Measurements from ENCODE around the gene FAM217A.

FAM217A gene

GRCh38 chr6:4021854-4022695, 56.9 kb downstream of the FAM217A start:
- H3K4me3 ChIP-seq (ENCODE audit: low read depth, low read length) = peak overlapping the region; percentile 97
- ChIA-PET CTCF (interaction anchor here (0.7 to 4.4 kb wide), 21 partner anchors 8 to 952 kb away, joined by 3 to 16 read pairs (median 5); no protein-coding TSS in a partner anchor), POLR2A (interaction anchor here (0.6 to 1.1 kb wide), 2 partner anchors 110 to 763 kb away, joined by 3 read pairs; no protein-coding TSS in a partner anchor)
- DNase-seq (ENCODE audit: low read depth, low spot score) = no peak
- TF ChIP-seq, protein P1, sequence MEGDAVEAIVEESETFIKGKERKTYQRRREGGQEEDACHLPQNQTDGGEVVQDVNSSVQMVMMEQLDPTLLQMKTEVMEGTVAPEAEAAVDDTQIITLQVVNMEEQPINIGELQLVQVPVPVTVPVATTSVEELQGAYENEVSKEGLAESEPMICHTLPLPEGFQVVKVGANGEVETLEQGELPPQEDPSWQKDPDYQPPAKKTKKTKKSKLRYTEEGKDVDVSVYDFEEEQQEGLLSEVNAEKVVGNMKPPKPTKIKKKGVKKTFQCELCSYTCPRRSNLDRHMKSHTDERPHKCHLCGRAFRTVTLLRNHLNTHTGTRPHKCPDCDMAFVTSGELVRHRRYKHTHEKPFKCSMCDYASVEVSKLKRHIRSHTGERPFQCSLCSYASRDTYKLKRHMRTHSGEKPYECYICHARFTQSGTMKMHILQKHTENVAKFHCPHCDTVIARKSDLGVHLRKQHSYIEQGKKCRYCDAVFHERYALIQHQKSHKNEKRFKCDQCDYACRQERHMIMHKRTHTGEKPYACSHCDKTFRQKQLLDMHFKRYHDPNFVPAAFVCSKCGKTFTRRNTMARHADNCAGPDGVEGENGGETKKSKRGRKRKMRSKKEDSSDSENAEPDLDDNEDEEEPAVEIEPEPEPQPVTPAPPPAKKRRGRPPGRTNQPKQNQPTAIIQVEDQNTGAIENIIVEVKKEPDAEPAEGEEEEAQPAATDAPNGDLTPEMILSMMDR (IDR thresholded peaks at IDR 0.05; ENCODE audit: insufficient read depth, low read length, missing control alignments) = no peak

DNA sequence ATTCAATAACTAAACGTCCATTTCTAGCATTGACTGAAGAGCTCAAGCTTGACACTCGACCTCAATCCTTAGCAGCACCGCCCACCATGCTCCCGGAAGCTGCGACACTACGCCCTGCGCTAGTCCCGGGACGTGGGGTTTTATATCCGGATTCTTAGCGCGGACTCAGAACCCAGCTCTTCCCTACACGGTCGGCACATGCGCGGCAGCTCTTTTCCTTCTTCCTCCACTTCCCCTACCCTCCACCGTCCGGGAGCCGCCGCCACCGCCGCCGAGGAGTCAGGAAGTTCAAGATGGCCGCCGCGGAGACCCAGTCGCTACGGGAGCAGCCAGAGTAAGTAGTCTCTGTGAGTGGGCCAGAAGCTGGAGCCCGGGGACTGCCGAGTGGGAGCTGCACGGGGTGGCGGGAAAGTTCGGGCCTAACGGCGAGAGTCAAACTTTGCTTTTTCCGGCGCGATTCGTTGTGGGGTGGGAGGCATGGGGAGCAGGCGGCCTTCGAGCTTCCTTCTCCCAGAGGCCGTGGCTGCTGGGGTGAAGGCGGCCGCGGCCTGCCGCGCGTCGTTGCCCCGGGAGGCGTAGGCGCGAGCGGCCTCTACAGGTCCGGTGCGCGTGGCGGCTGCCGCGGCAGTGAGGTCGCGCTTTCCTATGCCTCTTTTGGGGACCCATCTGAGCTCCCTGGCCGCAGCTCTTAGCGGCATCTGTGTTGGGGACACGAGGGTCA, 57.6 kb downstream of the FAM217A start:
- CTCF ChIA-PET = interaction anchor here (0.7 to 4.4 kb wide), 22 partner anchors 9 to 953 kb away, joined by 3 to 16 read pairs (median 5); no protein-coding TSS in a partner anchor

DNA sequence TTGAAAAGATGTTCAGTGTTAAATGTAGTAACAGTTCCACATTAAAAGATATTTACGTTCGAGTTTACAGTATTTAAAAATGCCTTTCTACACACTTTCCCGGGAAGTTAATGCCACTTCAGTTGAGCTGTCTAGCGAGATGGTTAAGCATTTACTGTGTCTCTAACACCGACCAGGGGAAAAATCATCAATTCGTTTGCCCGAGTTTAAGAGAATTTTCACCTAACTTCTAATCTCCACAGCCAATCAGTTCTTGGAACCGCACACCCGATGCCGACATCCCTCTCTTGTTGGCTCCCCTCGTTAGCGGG, 58.2 kb downstream of the FAM217A start:
- POLR2A ChIA-PET = interaction anchor here (0.5 to 1.1 kb wide), 3 partner anchors 38 to 761 kb away, joined by 3 read pairs; no protein-coding TSS in a partner anchor
- CTCF ChIA-PET = interaction anchor here (0.8 to 4.4 kb wide), 16 partner anchors 8 to 191 kb away, joined by 3 to 16 read pairs (median 6); no protein-coding TSS in a partner anchor
- H3K4me3 ChIP-seq (ENCODE audit: low read depth, low read length) = peak overlapping the region; percentile 97
- no peak for DNase-seq (ENCODE audit: low read depth, low spot score)
- TF ChIP-seq, protein P1 (IDR thresholded peaks at IDR 0.05; ENCODE audit: insufficient read depth, low read length, missing control alignments) = no peak

More for the DNA sequence above, 57.6 kb downstream of the FAM217A start:
- TF ChIP-seq, protein P1 (IDR thresholded peaks at IDR 0.05; ENCODE audit: insufficient read depth, low read length, missing control alignments) = peak; percentile 46
- POLR2A ChIA-PET = interaction anchor here (0.5 to 1.1 kb wide), 5 partner anchors 38 to 1034 kb away, joined by 3 read pairs; no protein-coding TSS in a partner anchor
- peak; percentile 71 for DNase-seq (ENCODE audit: low read depth, low spot score)
- peak overlapping the region; percentile 97 for H3K4me3 ChIP-seq (ENCODE audit: low read depth, low read length)

GRCh38 chr6:4018924-4019236, 60.1 kb downstream of the FAM217A start:
- ChIA-PET POLR2A (interaction anchor here (1.0 kb wide), 1 partner anchor 269 kb away, joined by 3 read pairs; no protein-coding TSS in a partner anchor), CTCF (interaction anchor here (0.9 to 3.5 kb wide), 4 partner anchors 11 to 191 kb away, joined by 3 to 32 read pairs (median 6); no protein-coding TSS in a partner anchor)
- DNase-seq (ENCODE audit: low read depth, low spot score) = no peak
- TF ChIP-seq, protein P1 (IDR thresholded peaks at IDR 0.05; ENCODE audit: insufficient read depth, low read length, missing control alignments) = no peak
- peak overlapping the region; percentile 93 for H3K4me3 ChIP-seq (ENCODE audit: low read depth, low read length)

All from AG04449 (cell line).